CD8-positive, alpha-beta memory T cell (primary cell): ENCODE results near the gene SAMD4A. TPM values are rescaled to one million over a fixed set of nuclear protein-coding genes. Genes with fewer than 3 reads are reported as not detected.

Experiments used
- CTCF ChIA-PET: fragments of 350-600 bp; sonication (Branson Sonifier 250); formaldehyde crosslinking; loops from one replicate; lab custom pipeline; 2021; ENCODE audit warnings: antibody characterized with exemption; lab: Charles Lee
- POLR2A ChIA-PET: fragments of 350-600 bp; sonication (Branson Sonifier 250); formaldehyde crosslinking; loops from one replicate; lab custom pipeline; 2021; ENCODE audit warnings: antibody characterized with exemption; lab: Charles Lee
- DNase-seq, 5 donors: peaks; one replicate each; pipeline versions ENCODE4 v3.0.0 to v3.0.0-alpha.2; 2020 to 2022; ENCODE audit warnings: mixed read lengths in 1 of 5
- H3K27ac ChIP-seq: one replicate; pipeline ENCODE4 v1.7.0; 2013; ENCODE audit warnings: low read depth, mild to moderate bottlenecking, low read length, moderate library complexity
- H3K27me3 ChIP-seq: 2 replicates; pipeline ENCODE4 v1.7.0; 2013; ENCODE audit warnings: low read length, mild to moderate bottlenecking; ENCODE audit not compliant: insufficient read depth, poor library complexity, severe bottlenecking
- H3K36me3 ChIP-seq: 2 replicates; pipeline ENCODE4 v1.7.0; 2013; ENCODE audit warnings: mild to moderate bottlenecking, low read length, moderate library complexity; ENCODE audit not compliant: insufficient read depth
- H3K4me1 ChIP-seq: 2 replicates; pipeline ENCODE4 v1.7.0; 2013; ENCODE audit warnings: mild to moderate bottlenecking, low read length, moderate library complexity; ENCODE audit not compliant: insufficient read depth
- H3K4me3 ChIP-seq: 2 replicates; pipeline ENCODE4 v1.7.0; 2013; ENCODE audit warnings: mild to moderate bottlenecking, low read length
- H3K9me3 ChIP-seq: 2 replicates; pipeline ENCODE4 v1.7.0; 2013; ENCODE audit warnings: mild to moderate bottlenecking, low read length
- H3K27ac Mint-ChIP-seq, 8 donors: one replicate each; pipeline ENCODE4 v1.8.0; 2020 to 2021; ENCODE audit warnings: mixed read lengths in 8 of 8, mild to moderate bottlenecking in 6 of 8, inconsistent platforms in 3 of 8, moderate library complexity in 3 of 8
- H3K27me3 Mint-ChIP-seq, 2 donors: one replicate each; pipeline ENCODE4 v1.8.0; 2020 to 2021; ENCODE audit warnings: mixed read lengths in 2 of 2, mild to moderate bottlenecking in 1 of 2, moderate library complexity in 1 of 2
- H3K36me3 Mint-ChIP-seq, 3 donors: one replicate each; pipeline ENCODE4 v1.8.0; 2020 to 2021; ENCODE audit warnings: mixed read lengths in 3 of 3, inconsistent platforms in 1 of 3, mild to moderate bottlenecking in 1 of 3
- H3K4me1 Mint-ChIP-seq, 3 donors: one replicate each; pipeline ENCODE4 v1.8.0; 2020 to 2021; ENCODE audit warnings: mixed read lengths in 3 of 3, inconsistent platforms in 1 of 3, mild to moderate bottlenecking in 1 of 3
- H3K4me3 Mint-ChIP-seq, 7 donors: one replicate each; pipeline ENCODE4 v1.8.0; 2020 to 2021; ENCODE audit warnings: mixed read lengths in 7 of 7, mild to moderate bottlenecking in 6 of 7, moderate library complexity in 4 of 7, inconsistent platforms in 2 of 7
- H3K9me3 Mint-ChIP-seq, 5 donors: one replicate each; pipeline ENCODE4 v1.8.0; 2020 to 2022; ENCODE audit warnings: mixed read lengths in 5 of 5, mild to moderate bottlenecking in 3 of 5, moderate library complexity in 2 of 5, inconsistent platforms in 1 of 5
- polyA plus RNA-seq: library from polyadenylated mRNA; unstranded; fragments of 300-500 nt; fragmentation: Illumina TruSeq; gene quantifications from one replicate; pipeline ENCODE4 v1.2.3, GENCODE V29; 2021
- total RNA-seq, 2 experiments: library from RNA; stranded (reverse); gene quantifications; one replicate each; pipeline ENCODE4 v1.2.3, GENCODE V29; 2021

The SAMD4A gene
- total and polyA plus RNA-seq, 3 experiments from 2014 or later = 2.4 to 2.7 TPM; not detected in 1

- DNase-seq = no peak
- POLR2A ChIA-PET = no interaction called here
- Mint-ChIP-seq H3K27me3 (no peaks in the 10 kb centered on the region), H3K4me1 (no peaks in the 10 kb centered on the region), H3K4me3 (no peak overlapping the region), H3K27ac (no peak overlapping the region), H3K36me3 (no peaks in the 10 kb centered on the region), H3K9me3 (no peaks in the 10 kb centered on the region)
- Histone ChIP-seq H3K4me3 (no peak overlapping the region), H3K9me3 (no peaks in the 10 kb centered on the region), H3K36me3 (no peaks in the 10 kb centered on the region), H3K27me3 (no peaks in the 10 kb centered on the region), H3K4me1 (no peaks in the 10 kb centered on the region), H3K27ac (no peak overlapping the region)
- CTCF ChIA-PET = interaction anchor here (1.0 to 2.1 kb wide), 2 partner anchors 15 to 17 kb away, joined by 3 to 6 read pairs; no protein-coding TSS in a partner anchor
Measured at GRCh38 chr14:54789166-54789565, 222.2 kb downstream of the SAMD4A start.

GRCh38 chr14:54789781-54790480, 223.0 kb downstream of the SAMD4A start:
- Mint-ChIP-seq H3K9me3 (peaks cover 0 to 1% (median 0%) of the 10 kb centered on the region in 5 donors), H3K4me1 (no peaks in the 10 kb centered on the region), H3K27ac (peak overlapping the region in 1 of 8 donors; percentile 26), H3K27me3 (peaks cover 0 to 3% of the 10 kb centered on the region in 2 donors), H3K4me3 (no peak overlapping the region), H3K36me3 (no peaks in the 10 kb centered on the region)
- Histone ChIP-seq H3K36me3 (no peaks in the 10 kb centered on the region), H3K27ac (no peak overlapping the region), H3K27me3 (no peaks in the 10 kb centered on the region), H3K9me3 (no peaks in the 10 kb centered on the region), H3K4me1 (no peaks in the 10 kb centered on the region), H3K4me3 (no peak overlapping the region)
- ChIA-PET CTCF (interaction anchor here (1.0 to 2.1 kb wide), 2 partner anchors 16 kb away, joined by 3 to 6 read pairs; no protein-coding TSS in a partner anchor), POLR2A (no interaction called here)
- no peak for DNase-seq

- H3K27me3 ChIP-seq = no peaks in the 10 kb centered on the region
- no peaks in the 10 kb centered on the region for H3K4me1 ChIP-seq
- no peaks in the 10 kb centered on the region for H3K36me3 ChIP-seq
- Mint-ChIP-seq H3K4me3 (no peak overlapping the region), H3K4me1 (no peaks in the 10 kb centered on the region), H3K27me3 (peaks cover 0 to 8% of the 10 kb centered on the region in 2 donors), H3K27ac (peak overlapping the region in 1 of 8 donors; percentile 11), H3K36me3 (no peaks in the 10 kb centered on the region), H3K9me3 (peaks cover 0 to 5% (median 4%) of the 10 kb centered on the region in 5 donors)
- ChIA-PET CTCF (interaction anchor here (1.0 kb wide), 2 partner anchors 17 to 98 kb away, joined by 3 read pairs; no protein-coding TSS in a partner anchor), POLR2A (interaction anchor here (0.6 kb wide), 1 partner anchor 16 kb away, joined by 3 read pairs; no protein-coding TSS in a partner anchor)
- no peak for DNase-seq
- H3K4me3 ChIP-seq = no peak overlapping the region
- no peak overlapping the region for H3K27ac ChIP-seq
- H3K9me3 ChIP-seq = no peaks in the 10 kb centered on the region
Measured at GRCh38 chr14:54791001-54791400, 224.1 kb downstream of the SAMD4A start.

GRCh38 chr14:54792288-54792687, 225.4 kb downstream of the SAMD4A start:
- H3K4me3 Mint-ChIP-seq = no peak overlapping the region
- no peaks in the 10 kb centered on the region for H3K4me1 Mint-ChIP-seq
- peaks cover 1 to 12% of the 10 kb centered on the region in 2 donors for H3K27me3 Mint-ChIP-seq
- DNase-seq = no peak
- no peaks in the 10 kb centered on the region for H3K36me3 ChIP-seq
- H3K27ac Mint-ChIP-seq = no peak overlapping the region
- peaks cover 0 to 5% (median 4%) of the 10 kb centered on the region in 5 donors for H3K9me3 Mint-ChIP-seq
- POLR2A ChIA-PET = no interaction called here
- no peaks in the 10 kb centered on the region for H3K4me1 ChIP-seq
- H3K36me3 Mint-ChIP-seq = no peaks in the 10 kb centered on the region
- H3K27me3 ChIP-seq = no peaks in the 10 kb centered on the region
- no peak overlapping the region for H3K27ac ChIP-seq
- CTCF ChIA-PET = interaction anchor here (0.9 to 2.9 kb wide), 2 partner anchors 13 to 19 kb away, joined by 3 to 9 read pairs; no protein-coding TSS in a partner anchor
- H3K9me3 ChIP-seq = no peaks in the 10 kb centered on the region
- H3K4me3 ChIP-seq = no peak overlapping the region

GRCh38 chr14:54794159-54794558, 227.2 kb downstream of the SAMD4A start:
- H3K27me3 Mint-ChIP-seq = peaks cover 8 to 18% of the 10 kb centered on the region in 2 donors
- POLR2A ChIA-PET = interaction anchor here (0.6 kb wide), 1 partner anchor 197 kb away, joined by 3 read pairs; no protein-coding TSS in a partner anchor
- H3K4me3 ChIP-seq = no peak overlapping the region
- H3K27me3 ChIP-seq = no peaks in the 10 kb centered on the region
- H3K36me3 Mint-ChIP-seq = no peaks in the 10 kb centered on the region
- no peak overlapping the region for H3K27ac ChIP-seq
- peaks cover 0 to 5% (median 4%) of the 10 kb centered on the region in 5 donors for H3K9me3 Mint-ChIP-seq
- CTCF ChIA-PET = interaction anchor here (1.1 to 2.9 kb wide), 3 partner anchors 8 to 20 kb away, joined by 4 to 9 read pairs (median 4); no protein-coding TSS in a partner anchor
- DNase-seq = no peak
- H3K36me3 ChIP-seq = no peaks in the 10 kb centered on the region
- H3K4me3 Mint-ChIP-seq = no peak overlapping the region
- no peak overlapping the region for H3K27ac Mint-ChIP-seq
- no peaks in the 10 kb centered on the region for H3K4me1 Mint-ChIP-seq
- H3K9me3 ChIP-seq = no peaks in the 10 kb centered on the region
- no peaks in the 10 kb centered on the region for H3K4me1 ChIP-seq

- Mint-ChIP-seq H3K4me3 (no peak overlapping the region), H3K27me3 (peaks cover 8 to 18% of the 10 kb centered on the region in 2 donors), H3K27ac (peak overlapping the region in 1 of 8 donors; percentile 57), H3K9me3 (peaks cover 0 to 5% (median 4%) of the 10 kb centered on the region in 5 donors), H3K4me1 (no peaks in the 10 kb centered on the region), H3K36me3 (no peaks in the 10 kb centered on the region)
- H3K27me3 ChIP-seq = no peaks in the 10 kb centered on the region
- no peak for DNase-seq
- POLR2A ChIA-PET = interaction anchor here (0.6 kb wide), 1 partner anchor 198 kb away, joined by 3 read pairs; no protein-coding TSS in a partner anchor
- no peak overlapping the region for H3K4me3 ChIP-seq
- no peaks in the 10 kb centered on the region for H3K9me3 ChIP-seq
- no peaks in the 10 kb centered on the region for H3K36me3 ChIP-seq
- CTCF ChIA-PET = interaction anchor here (1.1 to 2.9 kb wide), 3 partner anchors 9 to 21 kb away, joined by 4 to 9 read pairs (median 4); no protein-coding TSS in a partner anchor
- no peaks in the 10 kb centered on the region for H3K4me1 ChIP-seq
- H3K27ac ChIP-seq = no peak overlapping the region
Measured at GRCh38 chr14:54794796-54795195, 227.9 kb downstream of the SAMD4A start.

GRCh38 chr14:54796961-54797360, 230.0 kb downstream of the SAMD4A start:
- H3K27me3 ChIP-seq = no peaks in the 10 kb centered on the region
- POLR2A ChIA-PET = no interaction called here
- H3K4me1 Mint-ChIP-seq = no peaks in the 10 kb centered on the region
- H3K4me1 ChIP-seq = no peaks in the 10 kb centered on the region
- H3K4me3 ChIP-seq = no peak overlapping the region
- H3K27ac ChIP-seq = no peak overlapping the region
- H3K27ac Mint-ChIP-seq = no peak overlapping the region
- H3K36me3 Mint-ChIP-seq = peaks cover 0 to 8% (median 0%) of the 10 kb centered on the region in 3 donors
- H3K27me3 Mint-ChIP-seq = peaks cover 18 to 27% of the 10 kb centered on the region in 2 donors
- no peak overlapping the region for H3K4me3 Mint-ChIP-seq
- no peak for DNase-seq
- no peaks in the 10 kb centered on the region for H3K9me3 ChIP-seq
- CTCF ChIA-PET = interaction anchor here (1.2 kb wide), 1 partner anchor 23 kb away, joined by 3 read pairs; no protein-coding TSS in a partner anchor
- H3K9me3 Mint-ChIP-seq = peaks cover 0 to 5% (median 4%) of the 10 kb centered on the region in 5 donors
- H3K36me3 ChIP-seq = no peaks in the 10 kb centered on the region

GRCh38 chr14:54797556-54797955, 230.6 kb downstream of the SAMD4A start:
- Histone ChIP-seq H3K4me3 (no peak overlapping the region), H3K9me3 (no peaks in the 10 kb centered on the region), H3K36me3 (no peaks in the 10 kb centered on the region), H3K27me3 (no peaks in the 10 kb centered on the region), H3K4me1 (no peaks in the 10 kb centered on the region), H3K27ac (no peak overlapping the region)
- Mint-ChIP-seq H3K4me3 (no peak overlapping the region), H3K4me1 (no peaks in the 10 kb centered on the region), H3K27me3 (peaks cover 18 to 27% of the 10 kb centered on the region in 2 donors), H3K27ac (peak overlapping the region in 1 of 8 donors; percentile 68), H3K36me3 (peaks cover 0 to 8% (median 0%) of the 10 kb centered on the region in 3 donors), H3K9me3 (peaks cover 0 to 5% (median 4%) of the 10 kb centered on the region in 5 donors)
- CTCF ChIA-PET = no interaction called here
- POLR2A ChIA-PET = no interaction called here
- DNase-seq = no peak
